HG02588 (cell line): ENCODE data around the gene DHX58.

ENCODE experiments used
- ATAC-seq: cut with Tn5 transposase; IDR thresholded peaks from one replicate; pipeline ENCODE4 v1.9.1; 2021; ENCODE audit warnings: mild to moderate bottlenecking, moderate library complexity; ENCODE audit not compliant: unreplicated experiment

The DHX58 gene

GRCh38 chr17:42087736-42088705 lies 24.5 kb downstream of the DHX58 start:
- ATAC-seq: no peak

DNA sequence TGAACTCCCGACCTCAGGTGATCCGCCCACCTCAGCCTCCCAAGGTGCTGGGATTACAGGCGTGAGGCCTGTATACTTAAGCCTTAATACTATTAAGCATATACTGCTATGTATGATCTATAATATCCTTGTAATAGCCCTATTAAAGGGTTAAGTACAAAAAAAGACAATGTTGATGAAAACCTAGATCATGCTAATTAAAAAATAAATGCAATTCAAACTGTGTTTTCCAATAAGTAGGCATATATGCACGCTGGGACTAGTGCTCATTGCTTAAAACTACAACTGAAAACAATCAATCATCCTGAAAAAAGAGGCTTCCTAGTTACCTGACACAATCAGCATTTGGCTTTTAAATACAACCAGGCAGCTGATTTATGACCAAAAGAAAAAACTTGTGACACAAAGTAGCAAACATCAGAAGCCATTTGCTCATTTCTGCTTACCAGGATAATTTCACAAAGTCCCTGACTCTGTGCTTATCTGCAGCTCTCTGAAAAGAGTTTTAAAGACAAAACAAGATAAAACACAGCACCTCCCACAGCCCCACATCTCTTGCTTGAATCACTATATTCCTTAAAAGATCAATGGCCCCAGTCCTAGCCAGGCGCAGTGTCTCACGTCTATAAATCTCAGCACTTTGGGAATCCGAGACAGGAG lies 25.3 kb downstream of the DHX58 start:
- no peak for ATAC-seq

- no peak for ATAC-seq
Measured at GRCh38 chr17:42081516-42082129, 30.9 kb downstream of the DHX58 start.

- ATAC-seq: no peak
Measured at GRCh38 chr17:42079541-42079940, 33.0 kb downstream of the DHX58 start.

DNA sequence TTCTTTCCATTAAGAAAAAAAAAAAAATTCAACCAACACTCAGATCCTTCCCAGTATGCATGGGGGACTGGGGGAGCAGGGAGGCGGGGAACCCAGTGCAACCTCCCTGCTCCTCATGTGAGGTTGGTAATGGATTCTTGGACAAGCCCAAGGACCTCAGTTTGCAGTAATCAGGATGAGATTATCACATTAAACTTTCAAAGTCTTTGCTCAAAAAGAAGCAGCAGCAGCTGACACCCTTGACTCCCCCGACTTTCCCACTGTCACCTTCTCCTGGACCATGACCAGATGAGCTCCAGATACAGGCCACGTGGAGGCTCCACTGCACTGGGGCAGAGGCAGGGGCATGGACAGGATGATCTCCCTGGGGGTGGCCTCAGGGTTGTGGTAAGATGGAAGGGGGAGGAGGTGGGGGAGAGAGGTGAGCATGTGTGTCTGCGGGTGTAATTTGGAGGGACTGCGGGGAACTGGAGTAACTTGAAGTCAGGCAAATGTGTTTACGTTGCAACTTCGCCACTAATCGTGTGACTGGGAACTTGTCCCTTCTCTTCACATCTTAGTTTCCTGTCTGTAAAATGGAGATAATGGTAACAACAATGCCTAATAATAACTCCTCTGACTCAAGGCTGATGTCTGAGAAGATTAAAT lies 34.0 kb downstream of the DHX58 start:
- no peak for ATAC-seq

DNA sequence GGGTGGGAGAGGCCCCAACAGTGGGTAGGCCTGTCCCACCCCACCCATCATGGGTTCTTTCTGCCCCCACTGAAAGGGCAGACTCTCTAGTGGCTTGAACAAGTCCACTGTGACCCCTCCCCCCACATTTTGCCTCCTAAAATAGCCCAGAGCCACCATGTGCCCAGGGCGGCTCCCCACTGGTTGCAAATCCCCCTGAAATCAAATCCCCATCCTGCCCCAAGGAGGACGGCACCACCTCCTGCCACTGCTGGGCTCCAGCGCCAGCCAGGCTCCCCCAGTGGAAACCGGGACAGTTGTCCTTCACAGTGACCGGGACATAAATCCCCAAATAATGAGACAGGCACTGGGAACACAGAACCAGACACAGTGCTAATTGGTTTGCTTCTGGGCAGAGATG lies 34.8 kb downstream of the DHX58 start:
- no peak for ATAC-seq

GRCh38 chr17:42076797-42077559 lies 35.5 kb downstream of the DHX58 start:
- ATAC-seq: no peak

DNA sequence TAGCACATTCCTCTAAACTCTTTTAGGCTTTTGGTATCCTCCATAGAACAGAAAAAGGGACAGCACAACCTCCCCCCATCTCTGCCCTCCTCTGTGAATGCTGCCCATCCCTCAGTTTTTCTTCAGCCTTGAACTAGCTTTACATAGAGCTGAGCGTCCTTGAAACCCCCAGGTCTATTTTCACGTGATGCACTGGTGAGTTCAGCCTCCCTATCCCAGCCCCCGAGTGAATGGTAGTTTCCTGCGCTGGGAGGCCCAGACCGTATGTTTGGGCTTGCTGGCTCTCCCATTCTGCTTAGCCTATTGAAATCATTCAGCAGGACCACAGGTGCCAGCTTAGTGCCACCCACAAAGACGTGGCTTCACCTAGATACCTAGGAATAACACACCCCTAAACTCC lies 36.7 kb downstream of the DHX58 start:
- ATAC-seq: no peak

GRCh38 chr17:42072323-42073187 lies 40.0 kb downstream of the DHX58 start:
- ATAC-seq: no peak

- no peak for ATAC-seq
Measured at GRCh38 chr17:42071810-42072209, 40.7 kb downstream of the DHX58 start.

DNA sequence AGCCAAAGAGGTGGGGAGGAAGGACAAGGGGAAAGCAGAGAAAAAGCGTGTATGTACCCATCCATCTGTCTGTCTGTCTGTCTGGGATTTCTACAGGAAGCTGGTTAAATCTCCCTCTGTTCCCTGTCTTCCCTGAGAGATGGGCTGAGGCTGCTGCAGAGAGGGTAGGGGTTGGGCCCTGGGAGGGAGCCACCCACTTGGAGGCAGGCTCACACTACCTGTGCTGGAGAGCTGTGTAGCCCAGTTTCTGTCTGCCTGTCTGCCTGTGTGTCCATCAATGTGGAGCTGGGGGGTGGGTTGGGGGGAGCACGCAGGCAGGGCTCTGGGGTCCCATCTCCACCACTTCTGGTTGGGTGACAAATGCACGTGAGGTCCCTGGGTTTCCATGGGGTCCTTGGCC lies 43.5 kb downstream of the DHX58 start:
- ATAC-seq: no peak

DNA sequence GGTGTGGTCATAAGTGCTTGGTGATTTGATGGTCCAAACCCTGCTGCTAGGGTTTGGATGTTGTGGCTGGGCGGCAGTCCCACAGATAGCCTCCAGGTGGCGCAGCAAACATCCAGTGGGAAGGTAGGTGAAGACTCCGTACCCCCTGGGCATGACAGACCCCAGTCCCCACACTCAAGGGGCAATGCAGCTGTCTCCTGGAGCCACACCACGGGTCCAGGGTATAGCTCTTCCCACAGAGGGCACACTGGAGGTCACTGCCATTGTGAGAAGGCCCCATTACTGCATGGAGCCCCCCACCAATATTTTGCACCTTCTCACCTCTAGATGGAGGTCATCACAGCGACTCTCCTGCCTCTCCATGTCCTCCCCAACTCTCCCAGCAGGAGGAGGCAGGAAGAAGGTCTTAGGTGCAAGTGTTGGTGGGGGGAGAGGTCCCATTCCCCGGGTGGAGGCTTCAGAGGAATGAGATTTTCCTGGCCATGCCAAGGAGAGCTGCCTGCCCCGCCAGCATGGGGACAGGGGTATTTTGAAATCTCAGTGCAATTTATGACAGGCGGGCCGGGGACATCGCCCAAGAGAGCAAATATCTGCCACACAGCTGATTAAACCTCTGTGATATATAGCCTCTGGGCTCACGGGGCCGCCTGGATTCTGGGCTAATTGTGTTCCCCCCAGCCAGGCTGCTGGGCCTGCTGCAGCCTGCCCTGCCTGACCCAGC lies 45.0 kb downstream of the DHX58 start:
- no peak for ATAC-seq

DNA sequence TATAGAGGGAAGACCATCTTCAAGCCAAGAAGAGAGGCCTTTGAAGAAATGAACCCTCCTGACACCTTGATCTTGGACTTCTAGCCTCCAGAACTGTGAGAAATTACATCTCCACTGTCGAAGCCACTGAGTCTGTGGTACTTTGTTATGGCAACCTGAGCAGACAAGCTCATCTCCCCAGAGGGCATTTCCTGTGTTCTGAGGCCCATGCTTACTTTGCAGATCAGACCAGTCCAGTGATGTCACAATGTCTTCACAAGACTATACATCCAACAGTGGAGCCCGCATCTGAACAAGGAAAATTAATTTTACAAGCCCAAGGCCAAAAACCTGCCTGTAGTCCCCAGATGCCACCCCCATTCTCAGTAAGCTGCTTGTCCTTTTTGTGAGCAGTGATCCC lies 47.3 kb downstream of the DHX58 start:
- ATAC-seq: no peak

DNA sequence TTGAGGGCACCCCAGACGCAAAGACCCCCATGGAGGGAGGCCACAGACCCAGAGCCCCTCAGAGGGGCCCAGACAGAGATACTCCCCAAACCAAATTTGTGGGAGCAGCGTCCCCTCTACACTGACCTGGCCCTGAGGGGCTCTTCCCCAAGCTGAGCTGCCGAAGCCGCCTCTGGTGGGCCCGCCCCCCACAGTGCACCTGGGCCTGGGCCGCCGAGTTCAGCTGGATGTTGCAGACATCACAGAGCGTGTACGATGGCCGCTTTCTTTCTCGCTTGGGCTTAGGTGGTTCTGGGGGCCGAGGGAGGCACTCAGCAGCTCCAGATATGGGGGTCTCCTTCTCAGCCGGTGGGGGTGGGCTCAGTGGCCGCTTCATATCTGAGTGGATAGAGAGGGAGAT lies 49.8 kb downstream of the DHX58 start:
- ATAC-seq: no peak

GRCh38 chr17:42061646-42062487 lies 50.6 kb downstream of the DHX58 start:
- ATAC-seq: no peak

DNA sequence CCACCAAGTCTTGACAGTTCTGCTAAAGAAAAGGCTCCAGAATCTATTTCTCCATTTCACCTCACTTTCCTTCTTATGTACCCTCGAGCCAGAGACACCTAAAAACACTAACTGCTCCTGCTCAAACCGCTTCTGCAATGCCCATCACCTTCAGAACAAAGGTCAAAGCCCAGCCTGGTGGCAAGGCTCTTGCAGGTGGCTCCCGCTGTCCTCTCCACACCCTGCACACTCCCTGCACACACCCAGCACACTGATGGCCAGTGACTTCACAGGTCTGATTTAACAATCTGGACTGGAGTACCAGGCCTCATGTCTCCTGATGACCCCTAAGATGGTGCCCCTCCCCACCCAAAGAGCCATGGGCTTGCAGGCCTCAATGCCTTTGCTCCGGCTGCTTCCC lies 52.3 kb downstream of the DHX58 start:
- ATAC-seq: no peak

DNA sequence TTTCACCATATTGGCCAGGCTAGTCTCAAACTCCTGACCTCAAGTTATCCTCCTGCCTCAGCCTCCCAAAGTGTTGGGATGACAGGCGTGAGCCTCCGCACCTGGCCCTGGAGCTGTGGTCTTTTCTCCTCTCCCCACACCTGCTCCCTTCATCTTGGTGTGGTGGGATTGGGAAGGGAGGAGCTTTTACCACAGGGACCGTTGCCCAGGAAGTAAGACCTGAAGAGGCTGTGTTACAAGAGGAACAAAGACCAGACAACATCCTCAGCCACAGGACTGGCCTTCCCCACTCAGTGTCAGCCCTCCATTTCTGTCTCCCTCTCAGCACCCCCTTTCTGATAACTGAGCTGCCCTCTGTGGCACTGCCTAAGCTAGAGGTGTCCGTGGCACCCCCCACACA lies 52.7 kb downstream of the DHX58 start:
- no peak for ATAC-seq

DNA sequence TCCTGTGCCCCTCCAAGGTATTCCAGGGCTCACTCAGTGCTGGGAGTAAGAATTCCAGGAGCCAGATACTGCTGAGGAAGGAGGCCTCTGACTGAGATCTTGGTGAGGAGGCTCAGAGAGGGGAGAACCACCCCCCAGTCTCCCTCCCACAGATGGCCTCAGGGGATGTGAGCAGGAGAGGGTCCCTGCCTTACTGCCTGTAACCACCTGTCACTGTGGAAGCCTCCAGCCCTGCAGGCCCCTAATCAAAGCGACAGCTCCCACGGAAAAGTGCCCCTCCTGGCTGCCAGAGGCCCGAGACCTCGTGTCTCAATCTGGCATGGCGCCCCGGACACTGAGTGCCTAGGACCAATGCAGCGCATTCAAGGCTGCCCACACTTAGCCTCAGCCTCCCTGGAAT lies 54.5 kb downstream of the DHX58 start:
- ATAC-seq: no peak
